Mucosa of descending colon (tissue), 3 donors: Measurements from ENCODE around the gene MEOX2. TPM values are rescaled to one million over a fixed set of nuclear protein-coding genes. Genes with fewer than 3 reads are reported as not detected.

Experiments
- ATAC-seq: fragments of 200-7000 bp; cut with Tn5 transposase; one replicate; pipeline ENCODE4 v1.9.1; 2020; ENCODE audit warnings: mild to moderate bottlenecking, moderate library complexity
- DNase-seq, 3 donors: peaks; one replicate each; pipeline ENCODE4 v3.0.0-alpha.2; 2020
- H3K36me3 ChIP-seq: fragments of 200-600 bp; one replicate; pipeline ENCODE4 v1.8.0; 2021; ENCODE audit warnings: low read depth, mild to moderate bottlenecking
- H3K4me1 ChIP-seq: fragments of 200-600 bp; one replicate; pipeline ENCODE4 v1.8.0; 2021; ENCODE audit warnings: low read depth, mild to moderate bottlenecking
- H3K4me3 ChIP-seq: fragments of 200-600 bp; one replicate; pipeline ENCODE4 v1.8.0; 2021; ENCODE audit warnings: mild to moderate bottlenecking
- H3K9me3 ChIP-seq: fragments of 200-600 bp; one replicate; pipeline ENCODE4 v1.8.0; 2021; ENCODE audit warnings: mild to moderate bottlenecking
- CTCF ChIP-seq: fragments of 200-600 bp; IDR thresholded peaks from one replicate; pipeline ENCODE4 v1.8.0; 2022; ENCODE audit warnings: antibody characterized with exemption, mild to moderate bottlenecking
- intact Hi-C, 2 donors: fragments of 100-400 bp; cut with DNase I in 1 of 2; cut with micrococcal nuclease in 1 of 2; formaldehyde crosslinking; loops; one replicate each; pipeline versions ENCODE4 v1.11.0 to v1.11.1; 2022; cut with DNase I, micrococcal nuclease
- total RNA-seq, 3 donors: library from RNA; stranded (reverse); fragmentation: NEBNext Ultra II Directional in 2 of 3; extraction: Animal tissue kit (Norgen Biotek cat#: 25700) in 2 of 3; gene quantifications; one replicate each; pipeline versions ENCODE4 v1.2.1 to v1.2.4, GENCODE V29; 2021 to 2023
- donor health status: DM: no; HTN: no; CAD: no; lungs with moderate emphysema.
- donor health status: DM: no; HTN: no; CAD: no.
- donor health status: DM: no; HTN: yes; CAD: no.

The MEOX2 gene
- total RNA-seq, 3 donors from 2014 or later, result 0.52 to 3.8 (median 1.3) TPM

GRCh38 chr7:15680446-15680845 lies 6.0 kb downstream of the MEOX2 start:
- Histone ChIP-seq H3K9me3 (no peaks in the 10 kb centered on the region), H3K36me3 (no peaks in the 10 kb centered on the region), H3K4me3 (no peak overlapping the region), H3K4me1 (peaks cover 2% of the 10 kb centered on the region)
- intact Hi-C loops, result no loop called here
- ATAC-seq, result no peak
- no peak for TF ChIP-seq CTCF
- DNase-seq, result no peak

- ATAC-seq (no peak), DNase-seq (no peak)
- H3K36me3 ChIP-seq, result no peaks in the 10 kb centered on the region
- H3K4me1 ChIP-seq, result no peaks in the 10 kb centered on the region
- H3K9me3 ChIP-seq, result no peaks in the 10 kb centered on the region
- intact Hi-C loops, result no loop called here
- no peak for TF ChIP-seq CTCF
- no peak overlapping the region for H3K4me3 ChIP-seq
Observed at GRCh38 chr7:15679306-15679705, 7.2 kb downstream of the MEOX2 start.

- Histone ChIP-seq H3K4me1 (no peaks in the 10 kb centered on the region), H3K4me3 (no peak overlapping the region), H3K36me3 (no peaks in the 10 kb centered on the region), H3K9me3 (no peaks in the 10 kb centered on the region)
- ATAC-seq, result no peak
- DNase-seq, result no peak
- TF ChIP-seq CTCF, result no peak
- intact Hi-C loops, result no loop called here
Observed at GRCh38 chr7:15678653-15679052, 7.8 kb downstream of the MEOX2 start.

GRCh38 chr7:15675379-15675778 lies 11.1 kb downstream of the MEOX2 start:
- intact Hi-C loops, result no loop called here
- no peak for TF ChIP-seq CTCF
- DNase-seq (no peak), ATAC-seq (no peak)
- no peaks in the 10 kb centered on the region for H3K9me3 ChIP-seq
- H3K36me3 ChIP-seq, result no peaks in the 10 kb centered on the region
- H3K4me1 ChIP-seq, result no peaks in the 10 kb centered on the region
- no peak overlapping the region for H3K4me3 ChIP-seq

- no peak for TF ChIP-seq CTCF
- Histone ChIP-seq H3K9me3 (no peaks in the 10 kb centered on the region), H3K36me3 (no peaks in the 10 kb centered on the region), H3K4me1 (no peaks in the 10 kb centered on the region), H3K4me3 (no peak overlapping the region)
- intact Hi-C loops, result no loop called here
- ATAC-seq (no peak), DNase-seq (no peak)
Observed at GRCh38 chr7:15674586-15674985, 11.9 kb downstream of the MEOX2 start.

- no peak for TF ChIP-seq CTCF
- Histone ChIP-seq H3K4me3 (no peak overlapping the region), H3K4me1 (no peaks in the 10 kb centered on the region), H3K9me3 (no peaks in the 10 kb centered on the region), H3K36me3 (no peaks in the 10 kb centered on the region)
- ATAC-seq (no peak), DNase-seq (no peak)
- intact Hi-C loops, result no loop called here
Observed at GRCh38 chr7:15669443-15670090, 16.9 kb downstream of the MEOX2 start.
